Large intestine (tissue), 3 donors: ENCODE data around the gene FHIP1B. TPM values are rescaled to one million over a fixed set of nuclear protein-coding genes. Genes with fewer than 3 reads are reported as not detected.

Experiments
- DNase-seq, 2 donors: peaks; one replicate each; pipeline versions ENCODE4 v3.0.0 to v3.0.0-alpha.2; 2013
- H3K27ac ChIP-seq: one replicate; pipeline ENCODE4 v1.5.1; 2013; ENCODE audit warnings: low read length
- H3K27me3 ChIP-seq: 2 replicates; pipeline ENCODE4 v1.6.1; 2013; ENCODE audit warnings: low read length; ENCODE audit not compliant: control insufficient read depth, insufficient read depth
- H3K36me3 ChIP-seq: 2 replicates; pipeline ENCODE4 v1.6.1; 2013; ENCODE audit warnings: low read length; ENCODE audit not compliant: control insufficient read depth, insufficient read depth
- H3K4me1 ChIP-seq: one replicate; pipeline ENCODE4 v1.6.1; 2013; ENCODE audit warnings: low read length; ENCODE audit not compliant: control insufficient read depth, insufficient read depth
- H3K4me3 ChIP-seq: one replicate; pipeline ENCODE4 v1.5.1; 2013; ENCODE audit warnings: low read length
- H3K9me3 ChIP-seq: one replicate; pipeline ENCODE4 v1.6.1; 2013; ENCODE audit warnings: mild to moderate bottlenecking, low read depth, low read length, moderate library complexity; ENCODE audit not compliant: control insufficient read depth
- WGBS: methylation state at CpG from one replicate; pipeline ENCODE4 v1.1.5; 2013; ENCODE audit warnings: low lambda C conversion rate; ENCODE audit not compliant: insufficient coverage; 5-methylcytosine and 5-hydroxymethylcytosine counted together
- polyA plus RNA-seq: library from polyadenylated mRNA; unstranded; fragments of 120-200 nt; gene quantifications from one replicate; pipeline ENCODE4 v1.2.1, GENCODE V29; 2013

Gene FHIP1B
- polyA plus RNA-seq, 1 donor, result 104 TPM

DNA sequence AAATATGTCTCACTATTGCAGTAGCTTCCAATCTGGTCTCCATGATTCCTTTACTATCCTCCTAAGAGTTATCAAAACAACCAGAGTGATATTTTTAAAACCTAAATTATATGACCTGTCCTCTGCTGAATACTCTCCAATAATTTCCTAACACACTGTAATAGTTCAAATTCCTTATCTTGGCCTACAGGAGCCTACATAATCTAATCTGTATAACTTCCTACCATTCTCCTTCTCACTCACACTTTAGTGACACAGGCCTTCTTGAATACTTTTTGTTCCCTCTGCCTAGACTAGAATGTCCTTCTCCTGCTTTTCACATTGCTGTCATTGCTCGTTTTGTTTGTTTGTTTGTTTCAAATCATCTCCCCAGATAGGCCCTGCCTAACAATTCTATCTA, 9.4 kb downstream of the FHIP1B start:
- H3K4me3 ChIP-seq, result no peak overlapping the region
- H3K27ac ChIP-seq, result no peak overlapping the region
- H3K36me3 ChIP-seq, result peaks cover 38% of the 10 kb centered on the region
- H3K4me1 ChIP-seq, result peaks cover 16% of the 10 kb centered on the region
- no peaks in the 10 kb centered on the region for H3K27me3 ChIP-seq
- 73% methylated on average over 1 of the region's 1 CpG for WGBS
- no peaks in the 10 kb centered on the region for H3K9me3 ChIP-seq
- DNase-seq, result no peak

DNA sequence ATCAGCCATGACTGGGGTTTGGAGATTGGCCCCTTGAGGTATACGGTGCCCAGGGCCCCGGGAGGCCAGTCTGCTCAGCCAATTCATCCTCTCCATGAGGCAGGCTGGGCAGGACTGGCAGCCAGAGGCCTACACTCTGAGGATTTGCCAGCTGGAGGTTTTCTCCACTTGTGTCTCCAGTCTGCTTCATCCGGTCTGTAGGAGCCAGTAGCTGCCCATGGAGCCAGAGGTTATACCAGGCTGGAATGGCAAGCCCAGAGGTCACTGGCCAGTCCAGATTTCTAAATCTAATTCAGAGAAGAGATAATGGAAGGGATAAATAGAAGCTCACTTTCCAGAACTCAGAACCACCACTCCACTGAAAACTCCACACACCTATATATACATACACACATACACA, 10.0 kb downstream of the FHIP1B start:
- H3K27ac ChIP-seq, result no peak overlapping the region
- no CpG with 5 or more reads among the region's 3 CpGs for WGBS
- no peak overlapping the region for H3K4me3 ChIP-seq
- H3K9me3 ChIP-seq, result no peaks in the 10 kb centered on the region
- H3K36me3 ChIP-seq, result peaks cover 44% of the 10 kb centered on the region
- no peaks in the 10 kb centered on the region for H3K27me3 ChIP-seq
- peaks cover 16% of the 10 kb centered on the region for H3K4me1 ChIP-seq
- no peak for DNase-seq

DNA sequence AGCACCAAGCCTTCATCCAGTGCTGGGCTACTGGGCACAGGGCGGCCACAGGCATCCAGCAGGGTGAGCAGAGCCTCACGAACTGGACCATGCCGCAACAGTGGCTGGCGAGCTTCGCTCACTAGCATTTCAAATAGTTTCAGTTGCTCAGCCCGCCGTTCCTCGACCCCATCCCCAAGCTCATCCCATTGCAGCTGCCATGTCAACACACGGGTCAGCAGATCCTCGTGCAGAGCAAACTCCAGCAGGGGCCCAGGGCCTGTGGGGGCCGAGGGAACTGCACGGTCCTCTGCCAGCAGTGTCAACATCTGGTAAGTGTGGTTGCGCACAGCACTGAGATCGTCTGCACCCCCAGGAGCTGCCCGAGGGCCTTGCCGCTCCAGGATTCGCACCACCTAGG, 10.6 kb downstream of the FHIP1B start:
- no peak overlapping the region for H3K27ac ChIP-seq
- H3K4me3 ChIP-seq, result no peak overlapping the region
- no peak for DNase-seq
- H3K27me3 ChIP-seq, result no peaks in the 10 kb centered on the region
- H3K36me3 ChIP-seq, result peaks cover 49% of the 10 kb centered on the region
- WGBS, result no CpG with 5 or more reads among the region's 17 CpGs
- peaks cover 16% of the 10 kb centered on the region for H3K4me1 ChIP-seq
- no peaks in the 10 kb centered on the region for H3K9me3 ChIP-seq

DNA sequence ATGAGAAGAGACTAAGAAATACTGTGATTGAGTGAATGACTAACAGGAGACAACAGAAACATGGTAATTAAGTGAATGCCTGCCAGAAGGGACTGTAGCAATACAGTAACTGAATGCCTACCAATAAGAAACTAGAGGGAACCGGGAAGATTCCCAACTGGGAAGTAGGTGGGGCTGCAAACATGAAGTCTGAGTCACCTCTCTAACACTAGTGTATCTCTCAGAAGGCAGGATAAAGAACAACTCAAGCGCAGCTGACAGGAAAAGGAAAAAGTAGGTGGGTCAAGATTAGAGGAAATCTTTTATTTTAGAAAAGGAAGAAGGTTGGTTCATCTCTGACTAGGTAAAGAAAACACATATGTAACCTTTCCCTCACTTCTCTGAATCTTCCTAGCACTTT, 15.1 kb downstream of the FHIP1B start:
- H3K27ac ChIP-seq, result no peak overlapping the region
- no CpG with 5 or more reads among the region's 2 CpGs for WGBS
- peaks cover 93% of the 10 kb centered on the region for H3K36me3 ChIP-seq
- no peak overlapping the region for H3K4me3 ChIP-seq
- no peak for DNase-seq
- no peaks in the 10 kb centered on the region for H3K4me1 ChIP-seq
- H3K9me3 ChIP-seq, result no peaks in the 10 kb centered on the region
- no peaks in the 10 kb centered on the region for H3K27me3 ChIP-seq

DNA sequence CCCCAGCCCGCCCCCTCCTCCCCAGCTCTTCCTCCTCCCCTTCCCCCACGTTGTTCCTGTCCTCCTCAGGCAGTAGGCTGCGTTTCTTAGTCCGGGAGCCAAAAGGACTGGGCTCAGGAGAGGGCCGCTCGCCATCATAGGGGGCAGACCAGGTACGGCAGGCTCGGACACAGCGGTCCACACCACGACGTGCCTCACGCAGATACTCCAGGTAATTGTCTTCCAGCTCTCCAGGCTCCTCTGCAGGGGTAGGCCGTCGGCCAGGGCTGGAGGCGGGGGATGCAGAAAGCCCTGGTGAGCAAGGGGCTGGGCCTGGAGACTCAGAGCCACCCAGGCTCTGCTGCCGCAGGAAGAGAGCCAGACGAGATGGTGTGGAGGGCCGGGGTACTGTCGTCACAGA, 16.7 kb downstream of the FHIP1B start:
- no CpG with 5 or more reads among the region's 19 CpGs for WGBS
- Histone ChIP-seq H3K27me3 (no peaks in the 10 kb centered on the region), H3K9me3 (no peaks in the 10 kb centered on the region), H3K4me1 (no peaks in the 10 kb centered on the region), H3K27ac (no peak overlapping the region), H3K36me3 (peaks cover 93% of the 10 kb centered on the region), H3K4me3 (no peak overlapping the region)
- no peak for DNase-seq

DNA sequence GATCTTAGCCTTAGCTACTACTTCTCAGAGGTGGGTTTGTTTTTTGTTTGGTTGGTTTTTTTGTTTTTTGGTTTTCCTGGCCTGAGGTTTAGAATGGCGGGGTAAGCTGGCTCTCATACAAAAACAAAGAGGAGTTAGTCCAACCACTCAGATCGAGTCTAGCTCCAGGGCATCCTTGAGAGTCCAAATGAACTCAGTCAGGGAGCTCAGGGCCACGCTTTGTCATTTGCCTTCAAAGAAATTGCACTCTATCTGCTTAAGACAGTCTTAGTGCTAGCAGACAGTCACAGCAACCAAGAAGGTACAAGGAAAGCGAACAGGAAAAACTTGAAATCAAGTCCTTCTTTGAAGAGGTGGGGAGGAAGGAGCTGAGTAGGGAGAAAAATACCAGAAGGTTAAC, 17.9 kb downstream of the FHIP1B start:
- Histone ChIP-seq H3K4me3 (no peak overlapping the region), H3K4me1 (no peaks in the 10 kb centered on the region), H3K27ac (no peak overlapping the region), H3K27me3 (no peaks in the 10 kb centered on the region), H3K36me3 (peaks cover 93% of the 10 kb centered on the region), H3K9me3 (no peaks in the 10 kb centered on the region)
- no CpG with 5 or more reads among the region's 4 CpGs for WGBS
- DNase-seq, result no peak

DNA sequence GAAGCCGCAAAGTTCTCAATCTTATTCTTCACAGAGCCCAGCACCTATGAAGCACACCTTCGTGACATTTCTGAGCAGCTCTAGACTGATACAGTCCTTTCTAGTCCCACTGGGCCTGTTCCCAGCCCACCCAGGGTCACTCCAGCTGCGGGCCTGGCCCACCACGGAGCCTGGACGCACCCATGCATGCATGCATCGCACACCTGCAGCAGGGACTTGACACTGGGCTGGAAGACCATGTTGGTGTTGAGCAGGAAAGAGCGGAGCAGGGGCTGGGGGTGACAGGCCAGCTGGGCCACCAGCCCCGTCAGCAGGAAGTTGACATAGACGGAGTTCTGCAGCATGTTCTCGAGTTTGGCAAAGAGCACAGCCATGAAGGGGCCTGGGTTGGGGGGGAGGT, 19.9 kb downstream of the FHIP1B start:
- Histone ChIP-seq H3K27ac (no peak overlapping the region), H3K36me3 (peaks cover 99% of the 10 kb centered on the region), H3K9me3 (no peaks in the 10 kb centered on the region), H3K27me3 (no peaks in the 10 kb centered on the region), H3K4me3 (no peak overlapping the region), H3K4me1 (no peaks in the 10 kb centered on the region)
- no CpG with 5 or more reads among the region's 10 CpGs for WGBS
- DNase-seq, result no peak

DNA sequence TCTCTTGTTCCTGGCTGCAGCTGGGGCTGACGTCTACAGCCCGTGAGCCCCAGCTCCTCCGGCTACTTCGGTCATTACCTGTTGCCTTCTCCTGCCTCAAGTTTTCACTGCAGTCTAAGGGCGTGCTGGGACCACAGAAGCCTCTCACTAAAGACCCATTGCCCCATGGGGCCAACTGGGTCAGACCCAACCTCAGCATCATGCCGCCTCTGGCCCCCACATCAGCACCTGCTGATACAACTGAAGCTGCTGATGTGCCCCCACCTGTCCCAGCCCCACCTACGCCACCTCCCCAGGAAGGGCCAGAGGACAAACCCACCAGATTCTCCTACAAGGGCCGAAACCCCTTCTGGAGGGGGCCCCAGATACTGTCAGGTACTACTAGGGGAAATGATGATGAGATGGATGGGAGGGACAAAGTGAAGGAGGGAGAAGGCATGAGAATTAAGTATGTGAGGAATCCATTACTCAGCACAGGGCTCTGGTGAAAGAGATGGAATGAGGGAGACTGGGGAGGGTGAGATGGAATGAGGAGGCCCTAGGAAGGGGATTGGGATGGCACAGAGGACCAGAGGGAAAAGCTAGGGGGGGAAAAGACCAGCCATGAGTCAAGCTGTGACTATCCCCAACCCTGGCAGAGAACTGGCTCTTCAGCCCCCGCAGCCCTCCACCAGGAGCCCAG, 24.0 kb downstream of the FHIP1B start:
- Histone ChIP-seq H3K36me3 (peaks cover 91% of the 10 kb centered on the region), H3K4me3 (no peak overlapping the region), H3K4me1 (no peaks in the 10 kb centered on the region), H3K27me3 (no peaks in the 10 kb centered on the region), H3K9me3 (no peaks in the 10 kb centered on the region), H3K27ac (no peak overlapping the region)
- DNase-seq, result no peak
- WGBS, result no CpG with 5 or more reads among the region's 9 CpGs

DNA sequence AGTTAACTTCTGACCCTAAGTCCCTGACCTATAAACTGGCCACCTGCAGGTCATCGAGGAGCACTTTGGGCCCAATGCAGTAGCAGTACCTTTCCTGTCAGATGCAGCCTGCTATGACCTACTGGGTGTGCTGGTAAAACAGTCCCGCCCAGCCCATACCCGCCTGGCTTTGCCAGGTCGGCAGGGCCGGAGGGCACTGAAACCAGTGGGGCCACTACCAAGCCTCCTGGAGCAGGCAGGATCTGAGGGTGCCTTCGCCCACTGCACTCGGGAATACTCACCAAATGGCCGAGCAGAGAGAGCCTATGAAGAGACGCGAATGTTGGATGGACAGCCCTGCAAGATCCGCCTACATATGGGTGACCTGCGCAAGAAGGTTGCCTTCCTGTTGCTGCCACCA, 24.6 kb downstream of the FHIP1B start:
- H3K36me3 ChIP-seq, result peaks cover 90% of the 10 kb centered on the region
- no peak overlapping the region for H3K4me3 ChIP-seq
- WGBS, result no CpG with 5 or more reads among the region's 12 CpGs
- no peaks in the 10 kb centered on the region for H3K27me3 ChIP-seq
- H3K4me1 ChIP-seq, result no peaks in the 10 kb centered on the region
- H3K9me3 ChIP-seq, result no peaks in the 10 kb centered on the region
- DNase-seq, result no peak
- H3K27ac ChIP-seq, result no peak overlapping the region

DNA sequence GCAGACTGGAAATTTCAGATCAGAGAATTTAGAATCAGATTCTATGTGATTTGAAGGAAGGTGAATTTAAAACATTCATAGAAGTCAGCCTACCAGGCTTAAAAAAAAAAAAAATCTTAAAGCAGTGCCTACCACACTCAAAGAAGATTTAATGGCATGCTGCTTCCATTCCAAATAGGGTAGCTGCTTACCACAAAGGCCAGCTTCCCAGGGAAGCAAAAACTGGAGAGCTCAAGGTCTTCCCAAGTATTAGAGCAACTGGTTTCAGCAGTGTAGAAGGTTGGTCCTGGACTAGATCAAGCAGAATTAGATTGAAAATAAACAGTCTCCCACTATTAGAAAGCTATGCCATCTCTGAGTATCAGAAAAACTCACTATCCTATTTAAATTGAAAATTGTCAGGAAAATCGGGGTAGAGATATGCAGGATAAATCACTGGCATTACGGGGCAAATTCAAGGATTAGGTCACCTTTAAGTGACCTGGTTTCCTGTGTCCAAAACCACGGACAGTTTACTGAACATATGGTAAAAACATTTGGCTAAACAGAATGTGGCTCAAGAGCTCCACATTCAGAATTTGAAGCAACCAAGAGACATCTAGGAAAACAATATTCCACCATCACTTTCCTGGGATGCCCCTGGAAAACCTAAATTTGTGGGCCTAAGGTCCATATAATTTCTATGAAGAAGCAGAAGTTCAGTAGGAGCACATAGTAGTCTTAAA, 27.8 kb downstream of the FHIP1B start:
- Histone ChIP-seq H3K4me1 (no peaks in the 10 kb centered on the region), H3K36me3 (peaks cover 64% of the 10 kb centered on the region), H3K9me3 (no peaks in the 10 kb centered on the region), H3K27me3 (no peaks in the 10 kb centered on the region), H3K27ac (no peak overlapping the region), H3K4me3 (no peak overlapping the region)
- DNase-seq, result no peak
- WGBS, result 94% methylated on average over 2 of the region's 3 CpGs

DNA sequence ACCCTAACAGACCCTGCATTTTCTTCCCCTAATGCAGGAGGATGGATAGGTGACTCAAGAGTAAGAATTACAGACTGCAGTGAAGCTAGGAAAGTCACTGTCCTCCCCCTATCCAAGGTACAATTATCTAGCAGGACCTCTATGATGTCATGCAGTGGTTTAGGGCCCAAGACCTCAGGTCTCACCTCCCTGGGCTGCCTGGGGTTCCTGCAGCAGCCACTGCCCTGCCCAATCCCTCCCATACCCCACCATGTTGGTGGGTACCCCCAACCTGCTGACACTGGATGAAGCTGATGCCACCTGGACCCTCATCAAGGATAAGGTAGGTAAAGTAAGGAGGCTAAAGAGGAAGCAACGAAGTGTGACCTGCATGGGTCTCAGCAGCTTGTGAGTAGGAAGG, 29.1 kb downstream of the FHIP1B start, which contains the start of gene C11orf42:
C11orf42 (plus strand) TSS at position 192 of the 400 bp plus-strand sequence; CDS start at position 251, 59 bp downstream.
- H3K36me3 ChIP-seq, result peaks cover 52% of the 10 kb centered on the region
- H3K27me3 ChIP-seq, result no peaks in the 10 kb centered on the region
- no peaks in the 10 kb centered on the region for H3K4me1 ChIP-seq
- WGBS, result no CpG with 5 or more reads among the region's 1 CpG
- no peaks in the 10 kb centered on the region for H3K9me3 ChIP-seq
- no peak for DNase-seq
- no peak within 1 kb of the TSS for H3K4me3 ChIP-seq
- H3K27ac ChIP-seq, result no peak within 1 kb of the TSS
